Mesenchymal stem cell (in vitro differentiated cells and primary cell): ENCODE measurements around the gene WASHC4.

Experiments
- DNase-seq: peaks from one replicate; pipeline ENCODE4 v3.0.0-alpha.2; 2013
- H2AFZ ChIP-seq: one replicate; pipeline ENCODE4 v1.6.1; 2013; ENCODE audit warnings: low read depth, mild to moderate bottlenecking, control low read depth, inconsistent platforms, low read length, moderate library complexity
- H2AK5ac ChIP-seq: 2 replicates; pipeline ENCODE4 v1.6.1; 2013; ENCODE audit warnings: low read length, moderate library complexity, mild to moderate bottlenecking, inconsistent platforms; ENCODE audit not compliant: severe bottlenecking
- H2BK120ac ChIP-seq: one replicate; pipeline ENCODE4 v1.6.1; 2013; ENCODE audit warnings: low read depth, mild to moderate bottlenecking, inconsistent platforms, low read length, moderate library complexity
- H2BK12ac ChIP-seq, 2 experiments: one replicate each; pipeline ENCODE4 v1.6.1; 2013; ENCODE audit warnings: inconsistent platforms in 2 of 2, low read length in 2 of 2, mild to moderate bottlenecking in 2 of 2, moderate library complexity in 2 of 2, control low read depth in 1 of 2
- H2BK15ac ChIP-seq: one replicate; pipeline ENCODE4 v1.6.1; 2013; ENCODE audit warnings: mild to moderate bottlenecking, low read depth, inconsistent platforms; ENCODE audit not compliant: poor library complexity, severe bottlenecking
- H2BK5ac ChIP-seq: 2 replicates; pipeline ENCODE4 v1.6.1; 2013; ENCODE audit warnings: low read depth, mild to moderate bottlenecking, low read length, control low read depth, inconsistent platforms; ENCODE audit not compliant: poor library complexity, severe bottlenecking
- H3K14ac ChIP-seq, 2 experiments: one replicate each; pipeline ENCODE4 v1.6.1; 2013; ENCODE audit warnings: inconsistent platforms in 2 of 2, low read length in 2 of 2, control low read depth in 1 of 2, mild to moderate bottlenecking in 1 of 2, moderate library complexity in 1 of 2
- H3K18ac ChIP-seq, 2 experiments: one replicate each; pipeline ENCODE4 v1.6.1; 2013; ENCODE audit warnings: inconsistent platforms in 2 of 2, low read length in 2 of 2, control low read depth in 1 of 2, low read depth in 1 of 2, mild to moderate bottlenecking in 1 of 2
- H3K23ac ChIP-seq, 2 experiments: one replicate each; pipeline ENCODE4 v1.6.1; 2013; ENCODE audit warnings: inconsistent platforms in 2 of 2, low read length in 2 of 2, mild to moderate bottlenecking in 2 of 2, moderate library complexity in 2 of 2, control low read depth in 1 of 2
- H3K27ac ChIP-seq: 2 replicates; pipeline ENCODE4 v1.5.1; 2013; ENCODE audit warnings: mild to moderate bottlenecking, moderate library complexity, low read length, control low read depth, inconsistent platforms; ENCODE audit not compliant: poor library complexity, severe bottlenecking
- H3K27me3 ChIP-seq, 2 experiments: 2 replicates each; pipeline versions ENCODE4 v1.6.1 to v1.7.0; 2013; ENCODE audit warnings: low read length in 2 of 2, mild to moderate bottlenecking in 2 of 2, moderate library complexity in 2 of 2, control low read depth in 1 of 2, inconsistent platforms in 1 of 2; ENCODE audit not compliant: control insufficient read depth in 1 of 2, insufficient read depth in 1 of 2
- H3K36me3 ChIP-seq, 2 experiments: 2 replicates each; pipeline versions ENCODE4 v1.6.1 to v1.7.0; 2013; ENCODE audit warnings: low read length in 2 of 2, control low read depth in 1 of 2, inconsistent platforms in 1 of 2, low read depth in 1 of 2, mild to moderate bottlenecking in 1 of 2; ENCODE audit not compliant: insufficient read depth in 2 of 2, control insufficient read depth in 1 of 2
- H3K4ac ChIP-seq, 2 experiments: one replicate each; pipeline ENCODE4 v1.6.1; 2013; ENCODE audit warnings: inconsistent platforms in 2 of 2, low read length in 2 of 2, mild to moderate bottlenecking in 2 of 2, moderate library complexity in 2 of 2, control low read depth in 1 of 2, low read depth in 1 of 2
- H3K4me1 ChIP-seq: 2 replicates; pipeline ENCODE4 v1.6.1; 2013; ENCODE audit warnings: low read depth, low read length, control low read depth; ENCODE audit not compliant: control insufficient read depth, insufficient read depth
- H3K4me2 ChIP-seq: 2 replicates; pipeline ENCODE4 v1.6.1; 2013; ENCODE audit warnings: low read length, mild to moderate bottlenecking, inconsistent platforms; ENCODE audit not compliant: poor library complexity, severe bottlenecking
- H3K4me3 ChIP-seq, 2 experiments: 2 replicates each; pipeline versions ENCODE4 v1.5.1 to v1.7.0; 2013; ENCODE audit warnings: low read length in 2 of 2, mild to moderate bottlenecking in 2 of 2, control low read depth in 1 of 2, low read depth in 1 of 2; ENCODE audit not compliant: insufficient read depth in 1 of 2
- H3K79me1 ChIP-seq: replicated peaks from 2 replicates; pipeline ENCODE4 v1.6.1; 2013; ENCODE audit warnings: mild to moderate bottlenecking, control low read depth, low read length, inconsistent platforms; ENCODE audit not compliant: poor library complexity, severe bottlenecking
- H3K9ac ChIP-seq: 2 replicates; pipeline ENCODE4 v1.7.0; 2013; ENCODE audit warnings: mild to moderate bottlenecking, low read length, moderate library complexity
- H3K9me3 ChIP-seq: 2 replicates; pipeline ENCODE4 v1.7.0; 2013; ENCODE audit warnings: mild to moderate bottlenecking, low read length; ENCODE audit not compliant: control insufficient read depth
- H4K8ac ChIP-seq: one replicate; pipeline ENCODE4 v1.6.1; 2013; ENCODE audit warnings: inconsistent platforms, mild to moderate bottlenecking, low read length, moderate library complexity
- H4K91ac ChIP-seq: one replicate; pipeline ENCODE4 v1.6.1; 2013; ENCODE audit warnings: mild to moderate bottlenecking, low read length, inconsistent platforms
- WGBS: methylation state at CpG from one replicate; pipeline ENCODE4 v1.1.7; 2013; ENCODE audit warnings: mixed read lengths; 5-methylcytosine and 5-hydroxymethylcytosine counted together

WASHC4 gene

GRCh38 chr12:105089817-105090216, 17.7 kb upstream of the WASHC4 start:
- no peak for DNase-seq
- Histone ChIP-seq H3K9ac (no peak overlapping the region), H4K8ac (no peak overlapping the region), H3K4ac (no peak overlapping the region), H3K27ac (no peak overlapping the region), H2BK12ac (no peak overlapping the region), H3K18ac (no peak overlapping the region), H3K14ac (no peak overlapping the region), H3K23ac (no peak overlapping the region), H2AFZ (no peak overlapping the region), H3K9me3 (no peaks in the 10 kb centered on the region), H4K91ac (no peak overlapping the region), H3K27me3 (peaks cover 9 to 14% of the 10 kb centered on the region in 2 experiments), H3K36me3 (no peaks in the 10 kb centered on the region), H3K4me3 (no peak overlapping the region), H2BK15ac (no peak overlapping the region), H3K4me1 (no peaks in the 10 kb centered on the region), H2AK5ac (no peak overlapping the region), H3K79me1 (no peaks in the 10 kb centered on the region), H2BK5ac (no peak overlapping the region), H2BK120ac (no peak overlapping the region), H3K4me2 (no peak overlapping the region)
- WGBS: 86% methylated on average over 2 of the region's 3 CpGs

- Histone ChIP-seq H2BK12ac (no peak overlapping the region), H2BK120ac (no peak overlapping the region), H4K8ac (no peak overlapping the region), H3K36me3 (no peaks in the 10 kb centered on the region), H2BK5ac (no peak overlapping the region), H2AK5ac (no peak overlapping the region), H4K91ac (no peak overlapping the region), H3K27me3 (peaks cover 9 to 14% of the 10 kb centered on the region in 2 experiments), H3K4ac (no peak overlapping the region), H3K18ac (no peak overlapping the region), H2BK15ac (no peak overlapping the region), H3K4me1 (no peaks in the 10 kb centered on the region), H2AFZ (no peak overlapping the region), H3K23ac (no peak overlapping the region), H3K4me3 (no peak overlapping the region), H3K9ac (no peak overlapping the region), H3K4me2 (no peak overlapping the region), H3K9me3 (no peaks in the 10 kb centered on the region), H3K14ac (no peak overlapping the region), H3K79me1 (no peaks in the 10 kb centered on the region), H3K27ac (no peak overlapping the region)
- 61% methylated on average over 6 of the region's 6 CpGs for WGBS
- no peak for DNase-seq
These were observed 17.2 kb upstream of the WASHC4 start for GRCh38 chr12:105090361-105090760.

GRCh38 chr12:105091476-105092206, 15.9 kb upstream of the WASHC4 start:
- Histone ChIP-seq H2BK120ac (no peak overlapping the region), H2AFZ (no peak overlapping the region), H3K36me3 (no peaks in the 10 kb centered on the region), H2AK5ac (no peak overlapping the region), H3K23ac (no peak overlapping the region), H3K4me2 (no peak overlapping the region), H3K27ac (no peak overlapping the region), H2BK5ac (no peak overlapping the region), H3K14ac (no peak overlapping the region), H3K18ac (no peak overlapping the region), H4K91ac (no peak overlapping the region), H2BK12ac (no peak overlapping the region), H3K4me1 (no peaks in the 10 kb centered on the region), H4K8ac (no peak overlapping the region), H2BK15ac (no peak overlapping the region), H3K27me3 (peaks cover 9 to 14% of the 10 kb centered on the region in 2 experiments), H3K4ac (no peak overlapping the region), H3K79me1 (no peaks in the 10 kb centered on the region), H3K9me3 (peaks cover 3% of the 10 kb centered on the region), H3K4me3 (no peak overlapping the region), H3K9ac (no peak overlapping the region)
- WGBS: 73% methylated on average over 4 of the region's 4 CpGs
- DNase-seq: no peak

- peak overlapping the region; percentile 11 for H3K4me2 ChIP-seq
- no peak overlapping the region for H2AFZ ChIP-seq
- no peak overlapping the region for H3K14ac ChIP-seq
- no peak for DNase-seq
- no peak overlapping the region for H4K91ac ChIP-seq
- H2BK120ac ChIP-seq: no peak overlapping the region
- H3K23ac ChIP-seq: no peak overlapping the region
- WGBS: 49% methylated on average over 13 of the region's 13 CpGs
- H3K4ac ChIP-seq: no peak overlapping the region
- H2BK5ac ChIP-seq: no peak overlapping the region
- H3K18ac ChIP-seq: no peak overlapping the region
- H2BK15ac ChIP-seq: no peak overlapping the region
- H3K79me1 ChIP-seq: no peaks in the 10 kb centered on the region
- H3K27me3 ChIP-seq: peaks cover 9 to 14% of the 10 kb centered on the region in 2 experiments
- peaks cover 3% of the 10 kb centered on the region for H3K9me3 ChIP-seq
- H4K8ac ChIP-seq: no peak overlapping the region
- H2BK12ac ChIP-seq: no peak overlapping the region
- no peaks in the 10 kb centered on the region for H3K36me3 ChIP-seq
- no peak overlapping the region for H2AK5ac ChIP-seq
- H3K9ac ChIP-seq: no peak overlapping the region
- no peaks in the 10 kb centered on the region for H3K4me1 ChIP-seq
- no peak overlapping the region for H3K27ac ChIP-seq
- H3K4me3 ChIP-seq: no peak overlapping the region
These were observed 15.2 kb upstream of the WASHC4 start for GRCh38 chr12:105092336-105092735.
